Activated T-cell treated with anti-CD3 and anti-CD28 coated beads, Interleukin-2, amount 50 U/mL, for 72 hours (primary cell): ENCODE data around the gene KCNK18. TPM values are rescaled to one million over a fixed set of nuclear protein-coding genes. Genes with fewer than 3 reads are reported as not detected.

Experiments
- ATAC-seq, 2 donors: fragments of 150-1000 bp; cut with Tn5 transposase; replicated peaks in 1 of 2; 2 replicates each; pipeline ENCODE4 v1.10.0; 2021; ENCODE audit warnings: moderate library complexity in 2 of 2, mild to moderate bottlenecking in 1 of 2
- DNase-seq, 2 donors: peaks; one replicate each; pipeline ENCODE4 v3.0.0; 2021 to 2022; ENCODE audit warnings: mixed read lengths in 1 of 2
- H3K27ac Mint-ChIP-seq: one replicate; pipeline ENCODE4 v1.8.0; 2022; ENCODE audit warnings: mild to moderate bottlenecking, moderate library complexity, mixed read lengths
- H3K27me3 Mint-ChIP-seq: one replicate; pipeline ENCODE4 v1.8.0; 2022; ENCODE audit warnings: low read depth, mixed read lengths
- H3K36me3 Mint-ChIP-seq, 2 donors: one replicate each; pipeline ENCODE4 v1.8.0; 2022; ENCODE audit warnings: mixed read lengths in 2 of 2, mild to moderate bottlenecking in 1 of 2; ENCODE audit not compliant: insufficient read depth in 2 of 2
- H3K4me1 Mint-ChIP-seq: one replicate; pipeline ENCODE4 v1.8.0; 2022; ENCODE audit warnings: low read depth, mixed read lengths
- H3K4me3 Mint-ChIP-seq, 2 donors: one replicate each; pipeline ENCODE4 v1.8.0; 2022; ENCODE audit warnings: mild to moderate bottlenecking in 2 of 2, mixed read lengths in 2 of 2, moderate library complexity in 2 of 2
- H3K9me3 Mint-ChIP-seq, 2 donors: one replicate each; pipeline ENCODE4 v1.8.0; 2022; ENCODE audit warnings: mixed read lengths in 2 of 2
- total RNA-seq, 2 donors: library from RNA; stranded (reverse); gene quantifications; one replicate each; pipeline ENCODE4 v1.2.3, GENCODE V29; 2022

KCNK18 gene
- total RNA-seq, 2 donors from 2014 or later: not detected

- Mint-ChIP-seq H3K9me3 (no peaks in the 10 kb centered on the region), H3K4me3 (no peak overlapping the region), H3K27ac (no peak overlapping the region), H3K4me1 (no peaks in the 10 kb centered on the region), H3K27me3 (peaks cover 39% of the 10 kb centered on the region), H3K36me3 (no peaks in the 10 kb centered on the region)
- ATAC-seq: no peak
- no peak for DNase-seq
These were observed 41.8 kb downstream of the KCNK18 start for GRCh38 chr10:117239051-117239450.

GRCh38 chr10:117239721-117240620 lies 42.7 kb downstream of the KCNK18 start:
- no peaks in the 10 kb centered on the region for H3K36me3 Mint-ChIP-seq
- no peak overlapping the region for H3K27ac Mint-ChIP-seq
- no peak overlapping the region for H3K4me3 Mint-ChIP-seq
- peaks cover 47% of the 10 kb centered on the region for H3K27me3 Mint-ChIP-seq
- H3K4me1 Mint-ChIP-seq: no peaks in the 10 kb centered on the region
- H3K9me3 Mint-ChIP-seq: no peaks in the 10 kb centered on the region
- no peak for DNase-seq
- ATAC-seq: no peak

GRCh38 chr10:117240621-117241529 lies 43.6 kb downstream of the KCNK18 start, which contains the start of gene SLC18A2:
SLC18A2 (plus strand) TSS chr10:117241114; CDS start chr10:117241694, 580 bp downstream.
- ATAC-seq (peak in 1 of 2 donors; percentile 24), DNase-seq (no peak)
- no peaks in the 10 kb centered on the region for H3K36me3 Mint-ChIP-seq
- H3K27ac Mint-ChIP-seq: no peak within 1 kb of the TSS
- H3K4me1 Mint-ChIP-seq: no peaks in the 10 kb centered on the region
- no peaks in the 10 kb centered on the region for H3K9me3 Mint-ChIP-seq
- H3K27me3 Mint-ChIP-seq: peaks cover 45% of the 10 kb centered on the region
- peak within 1 kb of the TSS; percentile 28 to 78 for H3K4me3 Mint-ChIP-seq

- H3K36me3 Mint-ChIP-seq: no peaks in the 10 kb centered on the region
- no peak overlapping the region for H3K27ac Mint-ChIP-seq
- DNase-seq (peak in 1 of 2 donors; percentile 3), ATAC-seq (peak in 1 of 2 donors; percentile 17)
- H3K27me3 Mint-ChIP-seq: peaks cover 41% of the 10 kb centered on the region
- peak overlapping the region; percentile 28 to 78 for H3K4me3 Mint-ChIP-seq
- no peaks in the 10 kb centered on the region for H3K9me3 Mint-ChIP-seq
- no peaks in the 10 kb centered on the region for H3K4me1 Mint-ChIP-seq
These were observed 44.5 kb downstream of the KCNK18 start for GRCh38 chr10:117241541-117242462.

- H3K4me1 Mint-ChIP-seq: peaks cover 4% of the 10 kb centered on the region
- no peak overlapping the region for H3K27ac Mint-ChIP-seq
- no peak overlapping the region for H3K4me3 Mint-ChIP-seq
- DNase-seq (no peak), ATAC-seq (no peak)
- peaks cover 45% of the 10 kb centered on the region for H3K27me3 Mint-ChIP-seq
- no peaks in the 10 kb centered on the region for H3K36me3 Mint-ChIP-seq
- no peaks in the 10 kb centered on the region for H3K9me3 Mint-ChIP-seq
These were observed 45.2 kb downstream of the KCNK18 start for GRCh38 chr10:117242463-117242832.

GRCh38 chr10:117246997-117247671 lies 49.8 kb downstream of the KCNK18 start:
- no peaks in the 10 kb centered on the region for H3K9me3 Mint-ChIP-seq
- no peak overlapping the region for H3K27ac Mint-ChIP-seq
- peaks cover 17% of the 10 kb centered on the region for H3K4me1 Mint-ChIP-seq
- no peak overlapping the region for H3K4me3 Mint-ChIP-seq
- H3K27me3 Mint-ChIP-seq: peaks cover 45% of the 10 kb centered on the region
- no peaks in the 10 kb centered on the region for H3K36me3 Mint-ChIP-seq
- ATAC-seq: no peak
- DNase-seq: no peak

GRCh38 chr10:117248750-117249465 lies 51.6 kb downstream of the KCNK18 start:
- Mint-ChIP-seq H3K4me1 (peaks cover 17% of the 10 kb centered on the region), H3K4me3 (peak overlapping the region in 1 of 2 donors; percentile 10), H3K27me3 (peaks cover 28% of the 10 kb centered on the region), H3K27ac (no peak overlapping the region), H3K9me3 (no peaks in the 10 kb centered on the region), H3K36me3 (no peaks in the 10 kb centered on the region)
- DNase-seq (no peak), ATAC-seq (no peak)

- Mint-ChIP-seq H3K4me3 (no peak overlapping the region), H3K27ac (no peak overlapping the region), H3K9me3 (no peaks in the 10 kb centered on the region), H3K36me3 (no peaks in the 10 kb centered on the region), H3K27me3 (peaks cover 23% of the 10 kb centered on the region), H3K4me1 (peaks cover 17% of the 10 kb centered on the region)
- ATAC-seq (peak; percentile 36 to 64), DNase-seq (no peak)
These were observed 52.3 kb downstream of the KCNK18 start for GRCh38 chr10:117249493-117250093.

GRCh38 chr10:117250411-117250810 lies 53.1 kb downstream of the KCNK18 start:
- no peak overlapping the region for H3K4me3 Mint-ChIP-seq
- H3K36me3 Mint-ChIP-seq: no peaks in the 10 kb centered on the region
- peaks cover 15% of the 10 kb centered on the region for H3K27me3 Mint-ChIP-seq
- peaks cover 17% of the 10 kb centered on the region for H3K4me1 Mint-ChIP-seq
- no peak for ATAC-seq
- H3K27ac Mint-ChIP-seq: no peak overlapping the region
- no peak for DNase-seq
- no peaks in the 10 kb centered on the region for H3K9me3 Mint-ChIP-seq

GRCh38 chr10:117253908-117254307 lies 56.6 kb downstream of the KCNK18 start:
- peaks cover 8% of the 10 kb centered on the region for H3K4me1 Mint-ChIP-seq
- ATAC-seq (no peak), DNase-seq (no peak)
- H3K4me3 Mint-ChIP-seq: no peak overlapping the region
- peaks cover 8% of the 10 kb centered on the region for H3K27me3 Mint-ChIP-seq
- no peaks in the 10 kb centered on the region for H3K36me3 Mint-ChIP-seq
- no peaks in the 10 kb centered on the region for H3K9me3 Mint-ChIP-seq
- no peak overlapping the region for H3K27ac Mint-ChIP-seq

GRCh38 chr10:117254338-117254737 lies 57.0 kb downstream of the KCNK18 start:
- no peaks in the 10 kb centered on the region for H3K36me3 Mint-ChIP-seq
- DNase-seq (no peak), ATAC-seq (no peak)
- no peak overlapping the region for H3K4me3 Mint-ChIP-seq
- H3K27ac Mint-ChIP-seq: no peak overlapping the region
- H3K9me3 Mint-ChIP-seq: no peaks in the 10 kb centered on the region
- peaks cover 8% of the 10 kb centered on the region for H3K4me1 Mint-ChIP-seq
- H3K27me3 Mint-ChIP-seq: peaks cover 8% of the 10 kb centered on the region
